Hematopoietic multipotent progenitor cell (in vitro differentiated cells): ENCODE measurements around the gene KCNV2. TPM values are rescaled to one million over a fixed set of nuclear protein-coding genes. Genes with fewer than 3 reads are reported as not detected.

Experiments used
- DNase-seq, 3 donors: peaks; one replicate each; pipeline ENCODE4 v3.0.0-alpha.2; 2011 to 2015; ENCODE audit warnings: low read depth in 2 of 3, low spot score in 2 of 3
- total RNA-seq: library from RNA; depleted of rRNA; stranded (reverse); fragments of >200 nt; gene quantifications from one replicate; pipeline ENCODE4 v1.2.3, GENCODE V29; 2012

Gene KCNV2
- total RNA-seq, 1 donor, result under 0.01 TPM

DNA sequence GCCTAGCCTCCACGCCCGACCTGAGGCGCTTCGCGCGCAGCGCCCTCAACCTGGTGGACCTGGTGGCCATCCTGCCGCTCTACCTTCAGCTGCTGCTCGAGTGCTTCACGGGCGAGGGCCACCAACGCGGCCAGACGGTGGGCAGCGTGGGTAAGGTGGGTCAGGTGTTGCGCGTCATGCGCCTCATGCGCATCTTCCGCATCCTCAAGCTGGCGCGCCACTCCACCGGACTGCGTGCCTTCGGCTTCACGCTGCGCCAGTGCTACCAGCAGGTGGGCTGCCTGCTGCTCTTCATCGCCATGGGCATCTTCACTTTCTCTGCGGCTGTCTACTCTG is 1.4 kb downstream of the KCNV2 start:
- no peak for DNase-seq

DNA sequence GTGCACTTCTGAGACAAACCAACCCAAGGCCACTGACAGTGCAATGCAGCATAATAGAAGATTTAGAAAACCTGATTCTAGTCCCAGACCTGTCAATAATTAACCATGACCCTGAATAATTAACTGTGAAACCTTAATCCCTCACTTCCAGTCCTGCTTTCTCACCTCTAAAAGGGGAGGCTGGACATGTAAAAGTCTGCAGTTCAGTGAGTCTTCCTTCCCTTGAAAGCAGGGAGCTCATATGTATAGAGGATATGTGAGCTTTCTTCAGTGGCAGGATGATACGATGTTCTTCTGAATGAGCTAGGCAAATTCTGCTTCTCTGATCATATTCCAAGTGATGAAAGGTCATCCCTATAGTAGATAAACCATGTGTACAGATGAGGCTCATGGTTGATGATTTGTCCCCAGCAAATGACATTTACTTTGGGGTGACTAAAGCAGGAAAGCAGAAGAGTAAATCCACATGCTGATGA is 2.9 kb downstream of the KCNV2 start:
- no peak for DNase-seq

DNA sequence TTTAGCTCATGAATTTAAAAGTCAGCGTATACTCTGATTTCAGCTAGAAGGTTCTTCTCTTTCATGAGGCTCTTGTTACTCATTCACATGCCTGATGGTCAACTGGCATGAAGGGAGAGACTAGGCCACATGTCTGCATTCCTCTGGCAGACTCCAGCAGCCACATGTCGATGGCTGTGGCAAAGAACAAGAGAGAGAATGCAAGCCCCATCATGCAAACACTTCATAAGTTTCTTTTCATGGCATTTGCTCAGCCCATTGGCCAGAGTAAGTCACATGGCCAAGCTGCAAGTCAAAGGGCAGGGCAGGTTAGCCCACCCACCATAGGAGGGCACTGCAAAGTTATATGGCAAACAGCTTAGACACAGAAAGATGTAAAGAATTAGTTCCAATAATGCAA is 5.4 kb downstream of the KCNV2 start:
- no peak for DNase-seq

DNA sequence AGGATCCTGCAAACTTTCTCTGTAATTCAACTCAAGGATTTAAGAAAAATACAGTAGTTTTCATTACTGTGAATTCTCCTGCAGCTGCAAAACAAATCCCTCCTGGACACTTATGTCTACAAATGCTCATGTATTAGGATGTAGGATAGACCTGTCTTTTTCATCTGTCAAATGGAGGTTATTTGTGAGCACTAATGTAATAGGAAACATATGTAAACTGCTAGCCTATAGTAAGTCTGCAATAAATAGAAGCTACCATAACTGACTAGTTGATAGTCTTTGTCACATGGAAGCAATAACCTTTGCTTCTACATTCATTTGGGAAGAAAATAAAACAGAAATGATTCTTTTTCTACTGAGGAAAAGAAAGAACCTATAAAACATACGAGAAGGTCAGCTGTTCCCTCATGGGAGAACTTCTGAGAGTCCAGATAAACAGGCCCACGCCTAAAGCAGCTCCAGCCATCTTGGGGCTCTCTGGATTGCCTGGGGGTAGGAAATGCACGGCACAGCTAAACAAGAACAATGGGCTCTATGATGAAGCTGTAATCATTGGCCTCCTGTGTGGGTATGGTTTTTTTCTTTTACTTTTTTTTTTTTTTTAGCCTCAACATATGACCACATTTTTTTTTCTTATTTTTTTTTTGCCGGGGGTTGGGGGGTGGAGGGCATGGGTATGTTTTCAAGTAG is 6.2 kb downstream of the KCNV2 start:
- no peak for DNase-seq

DNA sequence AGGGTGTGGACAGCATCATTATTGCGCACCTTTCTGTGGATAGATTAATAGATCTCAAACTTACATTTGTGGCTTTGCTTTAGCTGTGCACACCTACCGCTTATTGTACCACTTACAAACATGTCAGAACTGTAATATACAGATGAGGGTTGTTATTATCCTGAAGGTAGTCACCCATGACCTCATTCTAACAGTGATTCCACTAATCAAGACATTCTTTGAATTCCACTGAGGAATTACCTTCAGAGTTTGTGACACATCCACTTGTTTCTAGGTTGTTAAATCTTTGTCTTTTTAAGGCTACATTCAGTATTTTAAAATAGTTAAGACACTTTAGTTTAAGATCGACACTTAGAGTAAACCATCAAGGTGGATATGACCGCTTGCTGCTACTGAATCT is 7.8 kb downstream of the KCNV2 start:
- no peak for DNase-seq

DNA sequence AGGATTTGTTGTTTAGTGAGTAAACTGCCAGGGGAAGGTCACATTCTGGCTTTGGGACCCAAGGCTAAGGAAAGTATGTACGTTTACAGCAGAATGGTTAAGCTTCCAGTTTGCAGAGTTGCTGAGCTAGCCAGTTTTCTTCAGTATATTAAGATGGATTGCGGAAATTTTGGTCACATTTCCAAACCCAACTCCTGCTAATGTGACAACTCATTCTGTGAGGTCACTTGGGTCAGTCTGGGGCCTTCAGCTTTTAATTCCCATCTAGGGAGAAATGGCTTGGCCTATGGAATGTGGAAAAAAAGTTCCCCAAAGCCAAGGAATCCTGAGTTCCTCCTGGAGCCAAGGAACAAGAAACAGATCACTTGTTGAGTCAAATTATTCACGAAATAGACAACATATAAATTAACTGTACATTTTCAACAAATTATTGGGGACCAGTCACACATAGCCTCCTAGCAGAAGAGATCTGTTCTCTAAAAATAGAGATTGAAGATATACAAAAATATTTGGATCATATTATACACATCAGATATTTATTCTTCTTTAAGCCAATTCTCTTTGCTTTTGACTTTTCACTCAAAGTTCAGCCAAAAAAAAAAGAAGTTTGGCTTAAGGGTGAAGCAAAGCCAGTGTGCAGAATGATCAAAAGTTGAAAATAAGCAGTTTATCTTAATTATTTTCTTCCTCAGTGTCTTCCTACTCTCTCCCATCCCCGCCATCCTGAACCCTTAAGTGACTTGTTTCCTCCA is 8.8 kb downstream of the KCNV2 start:
- no peak for DNase-seq

DNA sequence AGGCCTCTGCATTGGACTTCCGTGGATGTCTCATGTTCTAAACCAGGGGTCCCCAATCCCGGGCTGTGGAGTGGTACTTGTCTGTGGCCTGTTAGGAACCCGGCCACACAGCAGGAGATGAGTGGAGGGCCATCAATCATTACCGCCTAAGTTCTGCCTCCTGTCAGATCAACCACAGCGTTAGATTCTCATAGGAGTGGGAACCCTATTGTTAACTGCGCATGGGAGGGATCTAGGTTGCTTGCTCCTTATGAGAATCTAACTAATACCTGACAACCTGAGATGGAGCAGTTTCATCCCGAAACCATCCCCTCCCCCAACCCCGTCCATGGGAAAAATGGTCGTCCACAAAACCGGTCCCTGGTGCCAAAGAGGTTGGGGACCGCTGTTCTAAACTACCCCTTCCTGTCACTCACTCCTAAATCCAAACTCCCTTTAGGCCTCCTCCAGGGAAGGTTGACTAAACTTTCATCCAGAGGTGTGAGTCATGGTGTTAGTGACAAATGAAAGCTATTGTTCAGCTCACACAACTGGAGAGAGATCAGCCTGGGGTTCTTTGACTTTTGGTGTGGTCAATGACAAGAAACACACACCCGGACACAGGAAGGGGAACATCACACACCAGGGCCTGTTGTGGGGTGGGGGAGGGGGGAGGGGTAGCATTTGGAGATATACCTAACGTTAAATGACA is 9.5 kb downstream of the KCNV2 start:
- no peak for DNase-seq

DNA sequence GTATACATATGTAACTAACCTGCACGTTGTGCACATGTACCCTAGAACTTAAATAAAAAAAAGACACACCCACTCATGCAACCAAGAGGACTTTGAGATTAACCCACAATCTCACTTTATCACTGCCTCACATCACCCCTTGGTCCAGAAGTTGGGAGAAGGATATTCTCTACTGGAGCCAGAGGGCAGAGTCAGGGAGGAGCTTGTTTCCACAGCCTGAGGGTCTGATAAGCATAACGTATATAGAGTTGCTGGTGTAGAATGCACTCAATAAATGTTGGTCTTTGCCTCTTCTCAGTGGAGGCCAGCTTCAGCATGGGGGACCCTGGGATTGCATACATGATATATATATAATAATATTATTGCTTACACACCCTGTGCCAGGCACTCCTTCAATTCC is 10.1 kb downstream of the KCNV2 start:
- DNase-seq, result no peak

DNA sequence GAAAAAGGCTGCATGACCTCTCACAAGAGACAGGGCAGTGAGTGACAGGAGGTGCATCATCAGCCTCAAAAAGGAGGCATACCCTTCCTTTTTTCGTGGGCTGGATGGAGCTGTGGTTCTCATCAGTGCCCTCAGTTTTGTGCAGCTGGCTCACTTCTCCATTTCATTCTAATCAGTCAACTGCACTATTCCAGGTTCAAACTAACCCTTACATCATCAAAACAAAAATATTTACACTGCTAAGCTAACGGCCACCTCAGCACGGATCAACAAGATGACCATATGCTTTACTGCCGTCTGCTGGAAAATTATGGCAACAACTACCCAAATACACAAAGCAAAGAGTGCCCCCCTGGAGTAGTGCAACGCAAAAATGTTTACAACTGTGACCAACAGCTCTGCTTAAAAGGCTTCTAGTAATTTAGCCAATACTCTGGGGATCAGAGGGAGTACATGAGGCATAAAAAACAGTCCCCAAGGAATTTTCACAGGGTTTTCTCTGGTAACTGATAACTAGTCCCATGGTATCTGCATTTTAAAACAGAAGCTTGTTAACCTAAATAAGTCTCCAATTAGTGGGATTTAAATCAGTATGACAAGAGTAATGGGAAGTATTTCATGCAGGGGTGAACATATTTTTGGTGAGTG is 10.8 kb downstream of the KCNV2 start:
- peak in 2 of 3 donors; percentile 64 to 80 for DNase-seq

DNA sequence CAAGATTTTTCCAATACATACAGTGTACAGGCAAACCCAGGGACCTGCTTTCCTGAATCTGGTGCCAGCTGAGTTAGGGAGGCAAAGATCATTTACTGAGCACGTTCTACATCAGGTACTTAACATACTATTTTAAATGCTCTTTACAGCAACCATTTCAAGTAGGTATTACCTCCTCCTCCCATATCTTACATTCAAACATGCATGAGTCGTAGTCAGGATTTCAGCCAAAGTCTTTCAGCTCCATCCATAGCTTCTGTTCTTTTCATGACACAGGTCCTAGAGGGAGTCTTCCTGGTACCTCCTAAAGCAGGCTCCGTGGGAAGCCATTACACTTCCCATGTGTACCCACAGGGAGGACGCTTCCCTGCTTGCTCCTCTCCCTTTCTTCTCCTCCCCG is 11.7 kb downstream of the KCNV2 start:
- no peak for DNase-seq

DNA sequence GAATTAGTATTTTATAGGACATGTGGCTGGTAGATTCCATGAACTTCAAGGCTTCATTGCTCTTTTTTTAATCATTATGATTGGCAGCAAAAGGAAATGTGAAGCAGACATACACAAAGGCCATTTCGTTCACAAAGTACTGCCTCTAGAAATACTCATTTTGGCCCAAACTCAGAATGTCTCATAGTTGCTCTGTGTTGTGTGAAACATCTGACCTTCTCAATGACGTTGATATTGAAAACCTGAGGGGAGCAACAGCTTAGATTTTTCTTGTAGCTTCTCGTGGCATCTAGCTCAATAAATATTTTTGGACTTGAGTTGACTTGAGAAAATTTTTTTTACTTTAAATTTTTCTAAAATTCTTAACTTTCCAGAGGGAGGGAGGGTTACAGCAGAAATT is 12.4 kb downstream of the KCNV2 start:
- DNase-seq, result no peak

DNA sequence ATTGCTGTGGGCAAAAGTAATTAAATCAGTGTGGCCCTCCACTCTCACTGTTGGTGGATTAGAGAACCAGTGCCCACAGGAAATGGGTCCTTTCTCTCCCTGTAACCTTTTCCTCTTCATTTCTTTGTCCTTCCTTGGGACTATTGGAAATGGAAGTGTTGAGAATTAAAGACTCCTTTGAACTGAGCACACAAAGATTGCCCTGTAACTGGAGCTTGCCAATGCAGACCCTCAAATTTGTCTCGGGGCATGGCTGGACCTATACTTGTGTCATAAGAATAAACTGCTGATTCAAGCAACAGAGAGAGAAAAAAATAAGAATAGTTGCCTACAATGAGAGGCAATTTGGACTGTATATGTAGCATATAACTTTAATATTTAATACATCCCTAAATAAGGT is 13.7 kb downstream of the KCNV2 start:
- no peak for DNase-seq

DNA sequence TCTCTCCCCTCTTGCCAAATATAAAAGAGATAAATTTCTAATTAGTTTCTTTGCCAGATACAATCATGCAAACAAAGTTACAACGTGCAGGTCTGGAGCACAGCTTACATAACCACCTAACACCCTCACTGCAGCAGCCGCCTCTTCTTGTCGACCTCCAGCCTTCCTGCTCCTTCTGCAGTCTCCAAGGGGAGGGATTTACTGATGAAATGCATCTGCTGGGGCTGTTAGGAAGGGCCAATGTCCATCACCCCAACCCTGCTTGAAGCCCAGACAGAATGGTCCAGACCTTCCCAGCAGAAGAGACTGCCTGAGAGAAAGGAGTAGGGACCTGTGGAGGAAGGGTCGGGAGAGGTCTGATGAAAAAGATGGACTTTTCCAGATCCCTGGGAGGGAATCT is 15.2 kb downstream of the KCNV2 start:
- DNase-seq, result no peak

DNA sequence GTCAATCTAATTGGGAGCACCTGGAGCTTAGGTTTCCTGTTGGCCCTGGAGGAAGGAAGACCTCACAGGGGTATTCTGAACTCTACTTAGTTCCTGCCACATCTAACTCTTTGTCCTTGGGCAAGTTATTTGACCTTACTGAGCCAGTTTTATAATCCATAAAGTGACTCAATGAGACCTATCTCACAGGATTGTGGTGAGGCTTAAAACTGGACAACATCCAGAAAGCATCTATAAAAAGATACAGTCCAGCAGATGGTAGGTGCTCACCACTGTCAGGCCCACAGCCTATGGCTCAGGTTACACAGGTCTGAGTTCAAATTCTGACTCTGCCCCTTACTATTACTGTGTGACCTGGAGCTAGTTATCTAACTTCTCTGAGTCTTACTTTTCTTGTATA is 23.3 kb downstream of the KCNV2 start:
- DNase-seq, result no peak

DNA sequence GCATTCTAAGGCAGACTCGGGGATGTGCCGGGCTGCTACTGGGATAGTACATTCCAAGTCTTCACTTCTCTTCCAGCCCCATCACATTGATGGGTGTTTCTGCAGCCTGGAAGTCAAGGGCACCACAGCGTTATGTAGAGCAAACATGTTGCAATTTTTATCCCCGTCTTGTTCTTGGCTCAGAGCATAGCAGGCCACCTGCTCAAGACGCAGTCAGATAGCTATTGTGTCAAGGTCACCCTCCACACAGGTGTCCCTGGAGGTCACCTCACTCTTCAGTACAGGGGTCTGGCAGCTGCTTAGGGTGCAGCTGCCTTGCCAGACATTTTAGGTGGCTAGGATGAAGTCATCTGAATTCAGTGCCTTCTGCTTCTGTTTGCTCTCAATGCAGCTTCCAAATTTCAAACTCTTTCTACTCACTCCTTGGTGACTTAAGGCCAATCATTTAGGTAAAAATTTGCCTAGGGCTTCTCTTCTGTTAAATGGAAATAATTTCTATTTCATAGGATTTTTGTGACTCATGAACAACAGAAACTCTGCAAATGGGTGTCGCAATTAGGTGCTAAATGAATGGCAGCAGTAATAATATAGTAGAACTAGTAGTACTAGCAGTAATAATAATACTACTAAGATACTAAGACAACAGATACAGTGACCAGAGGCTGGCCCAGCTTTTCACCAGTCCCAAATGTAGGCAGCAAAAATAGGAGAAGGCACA is 24.3 kb downstream of the KCNV2 start:
- DNase-seq, result no peak

DNA sequence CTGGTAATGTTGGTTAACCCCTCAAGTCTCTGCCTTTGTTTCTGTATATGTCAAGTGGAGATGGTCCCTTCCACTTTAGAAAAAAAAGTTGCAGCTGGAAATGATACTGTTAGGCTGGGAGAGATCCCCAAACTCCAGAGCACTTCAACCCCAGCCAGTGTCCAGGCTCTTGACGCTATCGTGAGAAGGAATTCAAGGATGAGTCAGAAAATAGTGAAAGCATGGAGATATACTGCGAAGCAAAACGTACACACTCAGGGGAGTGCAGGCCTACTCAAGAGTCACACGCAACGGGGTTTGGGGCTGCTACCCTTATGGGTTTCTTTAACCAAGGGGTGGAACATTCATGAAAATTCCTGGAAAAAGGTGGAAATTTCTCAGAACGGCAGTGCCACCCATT is 24.9 kb downstream of the KCNV2 start:
- no peak for DNase-seq

DNA sequence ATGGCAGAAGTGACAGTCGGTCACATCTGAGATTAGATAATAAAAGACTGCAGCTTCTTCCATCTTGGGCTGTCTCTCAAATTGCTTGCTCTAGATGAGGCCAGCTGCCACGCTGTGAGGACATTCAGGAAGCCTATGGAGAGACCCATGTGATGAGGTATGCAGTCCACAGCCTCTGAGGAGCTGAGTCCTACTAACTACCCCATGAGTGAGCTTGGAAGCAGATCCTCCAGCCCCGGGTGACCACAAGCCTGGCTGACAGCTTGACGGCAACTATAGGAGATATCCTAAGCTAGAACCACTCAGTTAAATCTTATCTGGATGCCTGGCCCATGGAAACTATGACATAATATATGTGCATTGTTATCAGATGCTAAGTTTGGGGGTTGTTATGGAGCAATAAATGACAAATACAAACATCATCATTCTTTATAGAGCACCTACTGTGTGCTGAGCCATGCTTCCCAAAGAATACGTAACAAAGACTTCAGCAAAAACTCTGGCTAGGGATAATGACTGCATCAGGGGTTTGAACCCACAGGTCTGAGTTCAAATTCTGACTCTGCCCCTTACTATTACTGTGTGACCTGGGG is 26.7 kb downstream of the KCNV2 start:
- no peak for DNase-seq

DNA sequence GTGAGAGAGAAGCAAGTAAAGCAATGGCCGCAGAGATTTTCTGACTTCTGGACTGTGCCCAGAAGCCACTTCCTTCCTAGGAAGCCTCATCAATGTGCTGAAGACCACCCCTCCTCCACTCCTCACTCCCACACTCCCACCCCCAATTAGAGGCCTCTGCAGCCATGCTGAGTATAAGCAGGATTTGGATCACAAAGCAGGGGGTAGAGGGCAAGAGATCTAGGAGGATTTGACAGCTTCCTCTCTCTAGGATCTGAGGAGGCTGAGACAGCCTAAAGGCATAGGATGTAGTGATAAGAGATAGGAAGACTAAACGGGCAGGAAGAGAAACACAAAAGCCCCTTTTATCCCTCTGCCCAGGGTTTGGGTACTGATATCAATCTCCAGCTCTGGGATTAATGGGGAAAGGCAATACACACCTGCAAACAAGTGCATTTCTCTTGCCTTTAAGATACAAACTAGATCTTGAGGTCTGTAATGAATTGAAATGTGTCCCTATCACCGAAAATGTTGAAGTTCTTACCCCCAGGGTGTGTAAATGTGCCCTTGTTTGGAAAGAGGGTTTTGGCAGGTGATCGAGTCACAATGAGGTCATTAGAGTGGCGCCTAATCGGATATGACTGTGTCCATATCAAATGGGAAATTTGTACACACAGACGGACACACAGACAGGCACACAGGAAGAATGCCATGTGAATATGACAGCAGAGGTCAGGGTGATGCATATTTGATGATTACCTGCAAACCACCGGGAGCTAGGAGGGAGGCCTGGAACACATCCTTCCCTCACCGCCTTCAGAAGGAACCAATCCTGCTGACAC is 28.5 kb downstream of the KCNV2 start:
- no peak for DNase-seq

DNA sequence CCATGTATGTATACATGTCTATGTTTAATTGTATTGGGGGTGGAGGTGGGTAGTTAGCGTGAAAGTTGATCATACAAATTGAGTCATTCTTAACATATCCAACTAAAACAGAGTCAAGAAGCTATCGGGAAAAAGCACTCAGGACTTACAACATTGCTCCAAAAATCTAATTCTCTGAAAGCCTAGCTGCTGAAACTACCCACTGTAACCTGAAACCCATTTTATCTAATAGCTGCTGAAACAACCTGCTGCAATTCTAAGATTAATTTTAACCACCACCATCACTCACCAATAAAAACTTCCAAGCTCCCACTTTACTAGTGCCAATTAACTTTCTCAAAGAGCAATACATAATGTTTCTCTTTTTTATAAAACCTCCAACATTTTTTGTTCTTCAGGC is 32.2 kb downstream of the KCNV2 start:
- no peak for DNase-seq

DNA sequence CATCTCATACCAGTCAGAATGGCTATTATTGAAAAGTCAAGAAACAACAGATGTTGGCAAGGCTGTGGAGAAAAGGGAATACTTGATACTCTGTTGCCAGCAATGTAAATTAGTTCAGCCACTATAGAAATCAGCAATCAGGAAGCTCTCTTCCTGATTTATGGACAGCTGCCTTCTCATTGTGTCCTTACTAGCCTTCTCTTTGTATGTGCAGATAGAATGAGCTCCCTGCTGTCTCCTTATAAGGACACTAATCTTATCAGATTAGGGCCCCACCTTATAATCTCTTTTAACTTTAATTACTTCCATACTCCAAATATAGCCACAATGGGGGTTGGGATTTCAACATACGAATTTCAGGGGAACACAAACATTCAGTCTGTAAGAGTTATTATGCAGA is 38.0 kb downstream of the KCNV2 start:
- DNase-seq, result no peak
